Measurements from ENCODE around the gene FRMD5.

- TF ChIP-seq EZH2phosphoT487 (IDR thresholded peaks at IDR 0.05; ENCODE audit: unreplicated experiment), result no peak
- TF ChIP-seq ETS1 (IDR thresholded peaks at IDR 0.05), result no peak
- TF ChIP-seq CTCF (conservative IDR thresholded peaks at IDR 0.05; ENCODE audit: low read depth in 2 of 2), result no peak
- no peak for TF ChIP-seq EZH2 (IDR thresholded peaks at IDR 0.05; ENCODE audit: low read depth, unreplicated experiment)
- TF ChIP-seq POLR2AphosphoS5 (IDR thresholded peaks at IDR 0.05; ENCODE audit: low read depth), result no peak
- TF ChIP-seq REST (IDR thresholded peaks at IDR 0.05; ENCODE audit: unreplicated experiment), result no peak
- no peak for TF ChIP-seq CREB1 (CRISPR knock-in tag; IDR thresholded peaks at IDR 0.05; ENCODE audit: low read depth)
- TF ChIP-seq JUNB (IDR thresholded peaks at IDR 0.05; ENCODE audit: unreplicated experiment), result no peak
- TF ChIP-seq ZNF462 (CRISPR knock-in tag; IDR thresholded peaks at IDR 0.05), result no peak
- TF ChIP-seq NANOG (IDR thresholded peaks at IDR 0.05; ENCODE audit: borderline replicate concordance), result no peak
- TF ChIP-seq STAT1 (IDR thresholded peaks at IDR 0.05; ENCODE audit: unreplicated experiment), result no peak
Observed at GRCh38 chr15:43887901-43888300, 307.2 kb downstream of the FRMD5 start.

All from GM23338 (cell line).